NCI-H1048 (cell line): ENCODE results near the gene ANAPC4.

Source experiments
- DNase-seq: peaks from one replicate; lab custom pipeline; 2025; lab: John Stamatoyannopoulos, UW

ANAPC4 gene

GRCh38 chr4:25378437-25378743 is 1.3 kb downstream of the ANAPC4 start:
- DNase-seq: no peak

GRCh38 chr4:25379591-25379990 is 2.5 kb downstream of the ANAPC4 start:
- no peak for DNase-seq

GRCh38 chr4:25383647-25384046 is 6.6 kb downstream of the ANAPC4 start:
- DNase-seq: no peak

- DNase-seq: no peak
These were observed 9.9 kb downstream of the ANAPC4 start for GRCh38 chr4:25386926-25387325.

- DNase-seq: no peak
These were observed 20.2 kb downstream of the ANAPC4 start for GRCh38 chr4:25397305-25397704.

GRCh38 chr4:25399510-25399909 is 22.4 kb downstream of the ANAPC4 start:
- no peak for DNase-seq

- DNase-seq: no peak
These were observed 24.0 kb downstream of the ANAPC4 start for GRCh38 chr4:25401066-25401465.

GRCh38 chr4:25402521-25402920 is 25.5 kb downstream of the ANAPC4 start:
- DNase-seq: no peak

- DNase-seq: no peak
These were observed 26.6 kb downstream of the ANAPC4 start for GRCh38 chr4:25403699-25404098.

- no peak for DNase-seq
These were observed 28.4 kb downstream of the ANAPC4 start for GRCh38 chr4:25405453-25405852.

GRCh38 chr4:25406081-25406692 is 29.1 kb downstream of the ANAPC4 start:
- no peak for DNase-seq

GRCh38 chr4:25410820-25411529 is 33.9 kb downstream of the ANAPC4 start:
- no peak for DNase-seq

- no peak for DNase-seq
These were observed 36.2 kb downstream of the ANAPC4 start for GRCh38 chr4:25413261-25413660.

GRCh38 chr4:25417014-25417413 is 40.0 kb downstream of the ANAPC4 start:
- no peak for DNase-seq

- no peak for DNase-seq
These were observed 43.9 kb downstream of the ANAPC4 start for GRCh38 chr4:25420931-25421330.

- DNase-seq: no peak
These were observed 44.9 kb downstream of the ANAPC4 start for GRCh38 chr4:25421816-25422525.

GRCh38 chr4:25423548-25423947 is 46.5 kb downstream of the ANAPC4 start:
- no peak for DNase-seq

- DNase-seq: no peak
These were observed 47.6 kb downstream of the ANAPC4 start for GRCh38 chr4:25424539-25425228.

GRCh38 chr4:25425361-25425760 is 48.3 kb downstream of the ANAPC4 start:
- peak; percentile 55 for DNase-seq

GRCh38 chr4:25427871-25428270 is 50.8 kb downstream of the ANAPC4 start:
- DNase-seq: no peak

- no peak for DNase-seq
These were observed 53.6 kb downstream of the ANAPC4 start for GRCh38 chr4:25430630-25431029.

- DNase-seq: no peak
These were observed 57.1 kb downstream of the ANAPC4 start for GRCh38 chr4:25433966-25434827.
